Measurements from ENCODE around the gene ATRNL1.

ATRNL1 gene

DNA sequence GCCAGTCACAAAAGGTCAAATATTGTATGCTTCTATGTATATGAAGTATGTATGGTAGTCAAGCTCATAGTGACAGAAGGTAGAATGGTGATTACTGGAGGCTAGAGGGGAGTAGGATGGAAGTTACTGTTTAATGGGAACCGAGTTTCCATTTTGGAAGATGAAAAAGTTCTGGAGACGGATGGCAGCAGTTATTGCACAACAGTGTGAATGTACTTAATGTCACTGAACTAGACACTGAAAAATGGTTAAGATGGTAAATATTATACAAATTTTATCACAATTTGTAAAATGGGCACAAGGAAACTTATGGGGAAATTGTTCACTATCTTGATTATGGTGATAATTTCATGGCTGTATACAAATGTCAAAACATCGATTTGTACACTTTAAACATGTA lies 895.2 kb downstream of the ATRNL1 start:
- DNase-seq (ENCODE audit: low spot score): no peak

DNA sequence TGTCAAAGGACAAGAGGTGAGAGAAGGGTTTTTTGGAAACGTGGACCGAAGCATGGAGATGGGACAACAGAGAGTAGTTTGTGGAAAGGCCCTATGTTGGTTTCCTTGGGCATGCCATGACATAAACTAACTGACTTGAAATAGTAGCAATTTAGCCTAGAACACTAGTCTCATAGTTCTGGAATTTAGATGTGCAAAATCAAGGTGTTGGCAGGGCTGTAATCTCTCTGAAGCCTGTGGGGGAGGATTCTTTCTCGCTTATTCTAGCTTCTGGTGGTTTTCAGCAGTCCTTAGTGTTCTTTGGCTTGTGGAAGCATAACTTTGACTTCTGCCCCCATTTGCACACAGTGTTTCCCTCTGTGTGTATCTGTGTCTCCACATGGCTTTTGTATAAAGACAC lies 896.5 kb downstream of the ATRNL1 start:
- DNase-seq (ENCODE audit: low spot score): peak; percentile 37

- no peak for DNase-seq (ENCODE audit: low spot score)
Measured at GRCh38 chr10:115992236-115992986, 899.2 kb downstream of the ATRNL1 start.

DNA sequence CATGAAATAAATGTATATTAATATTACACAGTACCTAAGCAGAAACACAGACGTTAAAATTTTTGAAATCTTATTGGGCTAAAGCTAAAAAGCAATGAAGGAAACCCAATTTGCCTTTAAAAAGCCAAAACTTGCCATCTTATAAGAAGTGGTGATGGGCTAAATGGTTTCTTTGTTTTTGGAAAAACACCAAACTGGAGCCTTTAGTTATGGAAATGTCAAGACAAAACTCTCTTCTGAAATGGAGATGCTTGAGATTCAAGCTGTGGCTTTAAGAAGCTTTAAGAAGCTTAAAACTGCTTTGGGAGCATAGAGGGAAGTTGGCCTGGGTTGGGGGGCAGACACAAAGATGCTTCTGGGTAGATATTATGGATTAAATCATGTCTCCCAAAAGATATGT lies 902.9 kb downstream of the ATRNL1 start:
- no peak for DNase-seq (ENCODE audit: low spot score)

GRCh38 chr10:115998301-115998700 lies 905.1 kb downstream of the ATRNL1 start:
- DNase-seq (ENCODE audit: low spot score): peak; percentile 52
